ENCODE results near the gene LDHA.
"Not testable (repeated sequence)": the region's sequence is repeated elsewhere in the genome, so short reads cannot be mapped to it uniquely, and the experiment has no call there.

LDHA gene

GRCh38 chr11:18375941-18376340 is 18.4 kb upstream of the LDHA start:
- no peak overlapping the region for H3K4me3 Mint-ChIP-seq
- intact Hi-C loops (cut with micrococcal nuclease) = no loop called here
- no peaks in the 10 kb centered on the region for H3K27me3 Mint-ChIP-seq
- no peaks in the 10 kb centered on the region for H3K4me1 Mint-ChIP-seq (ENCODE audit: low read depth)
- H3K36me3 Mint-ChIP-seq (ENCODE audit: low read depth) = peaks cover 9% of the 10 kb centered on the region
- H3K9me3 Mint-ChIP-seq = no peaks in the 10 kb centered on the region
- no peak overlapping the region for H3K27ac Mint-ChIP-seq

DNA sequence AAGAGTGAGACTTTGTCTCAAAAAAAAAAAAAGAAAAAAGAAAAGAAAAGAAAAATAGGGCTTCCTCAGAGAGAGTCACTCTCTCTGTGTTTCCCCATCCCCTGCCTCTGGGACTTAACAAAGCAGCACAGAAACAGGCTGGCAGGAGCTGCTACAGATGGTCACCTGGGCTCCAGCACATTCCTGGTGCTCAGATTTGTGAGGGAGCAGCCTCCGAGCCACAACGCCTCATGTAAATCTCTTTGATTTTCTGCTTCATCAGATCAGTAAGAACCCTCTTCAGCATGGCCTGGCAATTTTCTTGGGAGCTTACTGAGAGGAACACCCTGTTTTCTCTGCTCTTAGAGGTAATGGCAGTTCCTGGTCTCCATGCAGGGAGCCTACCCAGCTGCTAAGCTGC is 15.2 kb upstream of the LDHA start:
- H3K9me3 Mint-ChIP-seq = no peaks in the 10 kb centered on the region
- no peaks in the 10 kb centered on the region for H3K36me3 Mint-ChIP-seq (ENCODE audit: low read depth)
- no peak overlapping the region for H3K4me3 Mint-ChIP-seq
- intact Hi-C loops (cut with micrococcal nuclease) = no loop called here
- H3K27me3 Mint-ChIP-seq = no peaks in the 10 kb centered on the region
- peaks cover 20% of the 10 kb centered on the region for H3K4me1 Mint-ChIP-seq (ENCODE audit: low read depth)
- no peak overlapping the region for H3K27ac Mint-ChIP-seq

DNA sequence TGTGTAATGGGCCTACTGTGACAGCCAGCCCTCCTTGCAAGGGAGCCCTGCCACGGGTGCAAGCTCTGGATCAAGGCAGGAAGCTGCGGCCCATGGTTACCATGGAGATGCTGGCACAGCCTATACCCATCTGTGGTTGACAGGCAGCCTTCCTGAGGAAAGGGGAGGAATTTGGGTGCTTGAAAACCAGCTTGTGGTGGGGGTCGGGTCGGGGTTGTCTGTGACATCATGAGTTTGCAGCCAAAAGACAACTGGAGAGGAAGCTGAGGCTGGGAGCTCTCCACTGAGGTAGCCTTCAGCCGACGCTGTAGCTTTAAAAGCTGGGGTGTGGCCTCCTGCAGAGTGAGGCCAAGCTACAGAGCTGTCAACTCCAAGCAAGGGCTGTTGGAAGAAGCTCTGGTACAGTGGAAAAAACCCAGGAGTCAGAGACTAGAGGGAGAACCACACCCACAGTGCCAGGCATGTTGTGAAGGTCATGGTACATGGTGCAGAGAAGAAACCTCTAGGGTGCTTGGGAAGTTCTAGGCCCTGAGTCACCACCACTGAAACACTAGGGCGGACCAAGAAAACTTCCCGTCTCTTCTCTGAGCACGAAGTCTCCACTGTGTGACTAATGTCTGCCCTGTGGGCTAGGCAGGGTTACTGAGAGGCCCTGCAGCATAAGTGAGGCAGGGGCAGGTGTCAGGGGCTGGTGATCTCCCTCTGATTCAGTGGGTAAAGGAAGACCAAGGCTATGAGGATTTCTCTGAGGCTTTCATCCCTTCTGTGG is 10.8 kb upstream of the LDHA start:
- H3K27ac Mint-ChIP-seq = peak overlapping the region; percentile 97
- H3K9me3 Mint-ChIP-seq = no peaks in the 10 kb centered on the region
- intact Hi-C loops (cut with micrococcal nuclease) = loop anchor here (1.0 kb wide), 1 partner anchor 11 kb away; the partner anchor contains the start of gene LDHA
- no peaks in the 10 kb centered on the region for H3K27me3 Mint-ChIP-seq
- H3K4me3 Mint-ChIP-seq = peak overlapping the region; percentile 2
- H3K4me1 Mint-ChIP-seq (ENCODE audit: low read depth) = peaks cover 24% of the 10 kb centered on the region
- H3K36me3 Mint-ChIP-seq (ENCODE audit: low read depth) = no peaks in the 10 kb centered on the region

GRCh38 chr11:18384157-18384641 is 10.2 kb upstream of the LDHA start:
- Mint-ChIP-seq H3K4me1 (ENCODE audit: low read depth) (peaks cover 24% of the 10 kb centered on the region), H3K27me3 (no peaks in the 10 kb centered on the region), H3K4me3 (no peak overlapping the region), H3K36me3 (ENCODE audit: low read depth) (no peaks in the 10 kb centered on the region), H3K27ac (peak overlapping the region; percentile 97), H3K9me3 (no peaks in the 10 kb centered on the region)
- intact Hi-C loops (cut with micrococcal nuclease) = no loop called here

DNA sequence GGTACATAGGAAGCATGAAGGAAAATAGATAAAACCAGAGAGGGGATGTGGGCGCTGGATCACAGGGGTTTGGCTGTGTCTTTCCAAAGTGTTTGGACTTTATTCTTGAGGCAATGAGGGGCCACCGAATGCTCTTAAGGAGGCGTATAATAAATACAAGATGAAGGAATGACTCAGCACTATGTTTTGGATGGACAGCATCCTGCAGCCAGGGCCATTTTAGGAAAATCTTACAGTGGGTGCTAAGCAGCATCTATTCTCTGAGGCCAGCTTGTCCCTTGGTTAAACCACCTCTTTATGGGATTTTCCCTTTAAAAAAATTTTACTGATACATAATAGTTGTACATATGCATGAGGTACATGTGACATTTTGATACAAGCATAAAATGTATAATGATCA is 4.3 kb upstream of the LDHA start:
- peaks cover 11% of the 10 kb centered on the region for H3K4me1 Mint-ChIP-seq (ENCODE audit: low read depth)
- no peaks in the 10 kb centered on the region for H3K27me3 Mint-ChIP-seq
- no peaks in the 10 kb centered on the region for H3K9me3 Mint-ChIP-seq
- H3K4me3 Mint-ChIP-seq = no peak overlapping the region
- H3K36me3 Mint-ChIP-seq (ENCODE audit: low read depth) = peaks cover 9% of the 10 kb centered on the region
- intact Hi-C loops (cut with micrococcal nuclease) = no loop called here
- no peak overlapping the region for H3K27ac Mint-ChIP-seq

DNA sequence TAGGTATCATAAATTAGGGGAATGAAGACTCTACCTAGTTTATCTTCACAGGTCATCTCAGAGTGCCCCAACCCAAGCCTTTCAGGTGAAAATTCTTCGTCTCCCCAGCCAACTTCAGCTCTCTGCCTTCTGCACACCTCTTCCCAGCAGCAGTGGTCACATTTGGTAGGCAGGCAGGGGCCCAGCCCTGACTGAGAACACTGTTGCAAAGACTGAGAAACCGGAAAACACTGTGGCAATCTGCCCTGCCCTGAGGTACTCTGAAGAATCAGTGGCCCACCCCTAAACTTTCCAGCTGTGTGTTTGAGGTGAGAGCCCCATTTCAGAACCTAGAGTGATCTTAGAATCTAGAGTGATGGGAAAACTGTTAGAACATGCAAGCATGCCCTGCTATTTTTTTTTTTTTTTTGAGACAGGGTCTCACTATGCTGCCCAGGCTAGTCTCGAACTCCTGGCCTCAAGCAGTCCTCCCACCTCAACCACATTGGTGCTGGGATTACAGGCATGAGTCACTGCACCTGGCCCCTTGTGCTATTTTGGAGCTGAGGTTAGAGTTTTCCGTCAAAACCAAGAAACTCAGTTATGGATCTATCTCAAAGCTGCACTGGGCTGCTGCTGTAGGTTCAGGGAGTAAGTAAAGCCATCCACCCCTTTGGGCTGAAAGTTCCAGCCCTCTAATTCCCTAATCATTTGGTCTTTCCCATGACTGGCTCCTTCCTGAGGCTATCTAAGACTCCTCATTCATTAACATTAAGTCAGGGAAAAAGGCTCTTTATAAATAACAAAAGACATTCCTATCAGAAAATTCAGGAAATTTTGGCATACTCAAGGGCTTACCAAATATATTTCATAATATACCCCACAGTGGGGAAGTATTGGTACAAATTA is 1.7 kb upstream of the LDHA start:
- intact Hi-C loops (cut with micrococcal nuclease) = no loop called here
- H3K4me3 Mint-ChIP-seq = no peak overlapping the region
- no peaks in the 10 kb centered on the region for H3K9me3 Mint-ChIP-seq
- H3K4me1 Mint-ChIP-seq (ENCODE audit: low read depth) = peaks cover 11% of the 10 kb centered on the region
- no peak overlapping the region for H3K27ac Mint-ChIP-seq
- H3K27me3 Mint-ChIP-seq = no peaks in the 10 kb centered on the region
- H3K36me3 Mint-ChIP-seq (ENCODE audit: low read depth) = peaks cover 33% of the 10 kb centered on the region

DNA sequence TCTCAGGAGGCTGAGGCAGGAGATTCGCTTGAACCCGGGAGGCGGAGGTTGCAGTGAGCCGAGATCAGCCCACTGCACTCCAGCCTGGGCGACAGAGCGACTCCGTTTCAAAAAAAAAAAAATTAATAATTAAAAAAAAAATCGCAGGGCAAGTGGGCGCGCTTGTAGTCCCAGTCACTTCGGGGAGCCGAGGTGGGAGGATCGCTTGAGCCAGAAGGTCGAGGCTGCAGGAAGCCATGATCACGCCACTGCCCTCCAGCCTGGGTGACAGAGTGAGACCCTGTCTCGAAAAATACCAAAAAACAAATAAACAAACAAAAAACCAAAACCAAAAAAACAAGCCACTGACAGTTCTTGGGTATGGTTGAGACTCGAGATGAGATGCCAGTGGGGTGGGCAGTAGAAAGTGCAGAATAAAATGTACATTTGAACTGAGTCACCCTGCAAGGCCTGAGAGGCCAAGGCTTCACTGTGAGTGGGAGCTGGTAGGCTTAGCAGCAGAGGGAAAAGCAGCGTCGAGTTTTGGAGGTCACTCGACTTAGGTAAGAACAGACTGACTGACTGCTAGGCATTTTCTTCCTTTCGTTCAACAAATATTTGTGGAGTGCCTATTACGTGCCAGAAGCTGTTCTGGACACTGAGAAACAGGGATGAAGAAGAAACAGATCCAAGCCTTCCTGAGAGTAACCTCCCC is 635 bp upstream of the LDHA start:
- Mint-ChIP-seq H3K27me3 (no peaks in the 10 kb centered on the region), H3K27ac (peak overlapping the region; percentile 99), H3K4me3 (peak overlapping the region; percentile 98), H3K36me3 (ENCODE audit: low read depth) (peaks cover 43% of the 10 kb centered on the region), H3K4me1 (ENCODE audit: low read depth) (peaks cover 12% of the 10 kb centered on the region), H3K9me3 (no peaks in the 10 kb centered on the region)
- intact Hi-C loops (cut with micrococcal nuclease) = loop anchor here (1.0 to 2.0 kb wide), 3 partner anchors 10 to 133 kb away; partner anchors contain the start of genes GTF2H1, HPS5 and TSG101

GRCh38 chr11:18394928-18395734 is 768 bp downstream of the LDHA start:
- H3K27ac Mint-ChIP-seq = peak overlapping the region; percentile 99
- H3K4me3 Mint-ChIP-seq = peak overlapping the region; percentile 98
- intact Hi-C loops (cut with micrococcal nuclease) = loop anchor here (1.0 to 5.0 kb wide), 4 partner anchors 12 to 132 kb away; partner anchors contain the start of genes GTF2H1, HPS5 and TSG101
- H3K9me3 Mint-ChIP-seq = no peaks in the 10 kb centered on the region
- H3K36me3 Mint-ChIP-seq (ENCODE audit: low read depth) = peaks cover 57% of the 10 kb centered on the region
- no peaks in the 10 kb centered on the region for H3K27me3 Mint-ChIP-seq
- H3K4me1 Mint-ChIP-seq (ENCODE audit: low read depth) = peaks cover 11% of the 10 kb centered on the region

DNA sequence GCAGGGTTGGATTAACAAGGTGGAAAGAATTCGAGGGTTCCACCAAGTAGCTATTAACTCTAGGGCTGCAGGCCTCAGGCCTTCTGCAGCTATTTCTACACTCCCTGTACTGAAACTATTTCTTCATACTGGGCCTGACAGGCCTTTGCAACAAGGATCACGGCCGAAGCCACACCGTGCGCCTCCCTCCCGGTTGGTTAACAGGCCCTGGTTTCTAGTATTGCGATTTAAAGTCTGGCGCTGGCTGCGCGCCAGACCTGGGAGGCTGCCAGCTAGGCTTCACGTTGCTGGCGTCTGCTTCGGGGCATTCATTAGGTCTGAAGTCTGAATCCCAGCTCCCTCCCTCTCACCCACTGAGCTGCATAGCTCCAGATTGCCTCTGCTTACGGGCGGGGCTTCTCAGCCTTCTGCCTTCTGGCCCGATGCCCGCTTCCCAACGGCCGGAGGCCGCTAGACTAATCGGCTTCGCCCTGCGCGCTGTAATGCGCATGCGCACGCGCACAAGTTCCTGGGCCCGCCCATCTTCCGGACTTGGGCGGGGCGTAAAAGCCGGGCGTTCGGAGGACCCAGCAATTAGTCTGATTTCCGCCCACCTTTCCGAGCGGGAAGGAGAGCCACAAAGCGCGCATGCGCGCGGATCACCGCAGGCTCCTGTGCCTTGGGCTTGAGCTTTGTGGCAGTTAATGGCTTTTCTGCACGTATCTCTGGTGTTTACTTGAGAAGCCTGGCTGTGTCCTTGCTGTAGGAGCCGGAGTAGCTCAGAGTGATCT is 1.6 kb downstream of the LDHA start:
- no peaks in the 10 kb centered on the region for H3K9me3 Mint-ChIP-seq
- H3K4me3 Mint-ChIP-seq = peak overlapping the region; percentile 98
- H3K36me3 Mint-ChIP-seq (ENCODE audit: low read depth) = peaks cover 65% of the 10 kb centered on the region
- H3K4me1 Mint-ChIP-seq (ENCODE audit: low read depth) = peaks cover 11% of the 10 kb centered on the region
- no peaks in the 10 kb centered on the region for H3K27me3 Mint-ChIP-seq
- intact Hi-C loops (cut with micrococcal nuclease) = loop anchor here (2.0 to 5.0 kb wide), 3 partner anchors 34 to 131 kb away; partner anchors contain the start of genes GTF2H1, HPS5 and TSG101
- H3K27ac Mint-ChIP-seq = peak overlapping the region; percentile 99

DNA sequence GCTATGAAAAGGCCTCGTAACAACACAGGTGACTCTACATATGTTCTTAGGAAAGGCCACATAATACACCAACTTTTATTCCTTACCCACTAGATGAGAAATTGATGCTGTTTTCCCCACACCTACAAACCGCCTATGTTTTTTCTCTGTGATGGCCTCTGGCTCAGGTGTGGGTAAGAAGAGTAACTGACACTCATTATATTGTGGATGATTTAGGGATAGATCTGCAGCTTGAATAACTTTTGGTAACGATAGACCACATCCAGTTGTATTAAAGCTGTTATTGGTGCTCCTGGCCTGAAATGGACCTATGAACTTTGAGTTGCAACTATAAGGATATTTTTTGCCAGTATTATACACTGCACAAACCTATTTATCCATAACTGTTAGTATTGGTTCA is 3.6 kb downstream of the LDHA start:
- Mint-ChIP-seq H3K4me3 (no peak overlapping the region), H3K36me3 (ENCODE audit: low read depth) (peaks cover 84% of the 10 kb centered on the region), H3K27me3 (no peaks in the 10 kb centered on the region), H3K4me1 (ENCODE audit: low read depth) (peaks cover 11% of the 10 kb centered on the region), H3K9me3 (no peaks in the 10 kb centered on the region), H3K27ac (no peak overlapping the region)
- intact Hi-C loops (cut with micrococcal nuclease) = loop anchor here (5.0 kb wide), 1 partner anchor 36 kb away; no protein-coding TSS in a partner anchor

GRCh38 chr11:18401077-18401476 is 6.7 kb downstream of the LDHA start:
- H3K4me1 Mint-ChIP-seq (ENCODE audit: low read depth); H3K27ac Mint-ChIP-seq; H3K9me3 Mint-ChIP-seq; H3K4me3 Mint-ChIP-seq; H3K27me3 Mint-ChIP-seq: not testable (repeated sequence)
- H3K36me3 Mint-ChIP-seq (ENCODE audit: low read depth) = peaks cover 97% of the 10 kb centered on the region
- intact Hi-C loops (cut with micrococcal nuclease) = loop anchor here (10.0 kb wide), 1 partner anchor 94 kb away; no protein-coding TSS in a partner anchor

DNA sequence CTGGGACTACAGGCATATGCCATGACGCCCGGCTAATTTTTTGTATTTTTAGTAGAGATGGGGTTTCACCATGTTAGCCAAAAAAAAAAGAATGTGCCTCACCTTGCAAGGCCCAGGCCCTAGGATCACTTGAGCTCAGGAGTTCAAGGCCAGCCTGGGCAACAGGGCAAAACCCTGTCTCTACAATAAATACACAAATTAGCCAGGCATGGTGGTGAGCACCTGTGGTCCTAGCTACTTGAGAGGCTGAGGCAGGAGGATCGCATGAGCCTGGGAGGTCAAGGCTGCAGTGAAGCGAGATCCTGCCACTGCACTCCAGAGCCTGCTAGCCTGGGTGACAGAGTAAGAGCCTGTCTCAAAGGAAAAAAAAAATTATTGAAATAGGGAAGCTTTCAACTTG is 9.7 kb downstream of the LDHA start:
- Mint-ChIP-seq H3K4me3 (no peak overlapping the region), H3K27me3 (no peaks in the 10 kb centered on the region), H3K9me3 (no peaks in the 10 kb centered on the region), H3K27ac (no peak overlapping the region), H3K4me1 (ENCODE audit: low read depth) (no peaks in the 10 kb centered on the region), H3K36me3 (ENCODE audit: low read depth) (peaks cover 94% of the 10 kb centered on the region)
- intact Hi-C loops (cut with micrococcal nuclease) = loop anchor here (10.0 kb wide), 1 partner anchor 91 kb away; no protein-coding TSS in a partner anchor

Measured in dendritic cell treated with granulocyte-macrophage colony-stimulating factor and Interleukin-4, amounts not matched to agents 40 ng/mL and 50 ng/mL, for 4 days (primary cell).